ENCODE data around the gene EFCC1.

GRCh38 chr3:129054605-129055104 lies 53.6 kb downstream of the EFCC1 start:
- TF ChIP-seq CTCF (IDR thresholded peaks at IDR 0.05; ENCODE audit: insufficient read depth, low read length, poor library complexity, severe bottlenecking) (no peak), EZH2phosphoT487 (conservative IDR thresholded peaks at IDR 0.05; ENCODE audit: low read length) (no peak)
